CMK (cell line): ENCODE results near the gene SORCS1.
A peak's percentile ranks its signal among the peaks of the same experiment; 100 is the strongest.
"Not testable (repeated sequence)": the region's sequence is repeated elsewhere in the genome, so short reads cannot be mapped to it uniquely, and the experiment has no call there.

Source experiments
- DNase-seq: peaks from one replicate; pipeline ENCODE4 v3.0.0-alpha.2; 2010; ENCODE audit warnings: low read depth

SORCS1 gene

GRCh38 chr10:107043461-107043860 lies 121.0 kb downstream of the SORCS1 start:
- no peak for DNase-seq

GRCh38 chr10:107037192-107038122 lies 127.0 kb downstream of the SORCS1 start:
- DNase-seq, result no peak

DNA sequence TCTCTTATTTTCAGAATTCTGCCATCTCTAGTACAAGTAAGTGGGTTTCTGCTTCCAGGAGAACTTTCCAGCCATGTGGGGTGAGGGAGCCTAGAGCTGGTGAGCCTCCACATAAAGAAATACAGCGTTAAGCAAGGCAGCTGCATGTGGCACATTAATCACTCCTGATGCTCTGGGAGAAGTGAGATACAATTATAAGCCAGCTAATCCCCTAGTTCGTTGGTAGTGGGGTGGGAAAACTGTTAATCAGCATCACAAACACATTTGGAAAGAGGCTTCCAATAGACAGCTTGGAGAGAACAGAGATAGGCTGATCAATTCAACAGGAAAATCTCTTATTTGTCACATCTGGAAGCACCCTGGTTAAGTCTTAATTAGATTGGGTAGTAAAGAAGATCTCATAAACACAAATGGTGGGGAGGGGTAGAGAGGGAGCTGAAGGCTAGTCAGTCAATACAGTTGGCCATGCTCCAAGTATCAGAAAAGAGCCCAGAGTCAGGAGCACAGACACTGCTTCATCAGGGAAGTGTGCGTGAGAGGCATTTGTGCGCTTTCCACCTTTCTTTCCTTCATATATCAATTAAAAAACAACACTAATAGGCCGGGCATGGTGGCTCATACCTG lies 130.6 kb downstream of the SORCS1 start:
- no peak for DNase-seq

DNA sequence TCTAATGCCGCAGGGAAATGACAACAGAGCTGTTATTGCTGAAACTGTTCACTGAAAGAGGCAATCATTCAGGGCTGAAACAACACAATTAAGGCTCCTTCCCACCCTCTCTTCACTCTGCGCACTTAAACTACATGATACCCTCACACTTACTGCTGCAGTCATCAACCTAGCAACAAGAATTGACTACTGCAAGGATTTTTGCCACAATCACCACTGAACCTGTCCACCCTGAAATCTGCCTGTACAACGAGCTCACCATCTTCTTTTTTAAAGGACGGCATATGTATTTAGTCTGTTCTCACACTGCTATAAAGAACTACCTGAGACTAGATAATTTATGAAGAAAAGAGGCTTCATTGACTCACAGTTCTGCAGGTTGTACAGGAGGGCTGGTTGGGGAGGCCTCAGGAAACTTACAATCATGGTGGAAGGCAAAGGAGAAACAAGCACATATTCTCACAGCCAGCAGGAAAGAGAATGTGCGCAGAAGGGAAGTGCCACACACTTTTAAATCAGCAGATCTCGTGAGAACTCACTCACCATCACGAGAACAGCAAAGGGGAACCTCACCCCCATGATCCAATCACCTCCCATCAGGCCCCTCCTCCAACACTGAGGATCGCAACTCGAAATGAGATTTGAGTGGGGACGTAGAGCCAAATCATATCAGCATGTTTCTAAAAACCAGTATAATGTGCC lies 131.7 kb downstream of the SORCS1 start:
- no peak for DNase-seq

GRCh38 chr10:107031931-107032699 lies 132.4 kb downstream of the SORCS1 start:
- DNase-seq, result no peak

DNA sequence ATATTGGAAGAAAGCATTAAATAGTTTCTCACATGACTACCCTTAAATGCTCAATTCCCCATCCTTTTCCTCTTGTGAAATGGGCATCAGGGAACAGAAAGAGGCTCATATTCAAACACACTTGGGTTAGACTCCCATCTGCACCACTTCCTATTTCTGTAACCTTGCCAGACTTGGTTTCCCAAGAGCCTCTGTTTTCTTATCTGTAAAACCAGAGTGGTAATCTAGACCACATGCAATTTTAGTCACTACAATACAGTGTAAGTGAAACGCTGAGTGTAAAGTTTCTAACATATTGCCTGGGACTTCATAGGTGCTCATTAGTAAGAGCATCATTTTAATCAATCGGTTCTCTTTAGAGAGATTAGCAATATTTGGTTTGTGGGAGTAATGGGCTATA lies 136.3 kb downstream of the SORCS1 start:
- DNase-seq, result peak; percentile 25

GRCh38 chr10:107025676-107026075 lies 138.8 kb downstream of the SORCS1 start:
- peak; percentile 9 for DNase-seq

DNA sequence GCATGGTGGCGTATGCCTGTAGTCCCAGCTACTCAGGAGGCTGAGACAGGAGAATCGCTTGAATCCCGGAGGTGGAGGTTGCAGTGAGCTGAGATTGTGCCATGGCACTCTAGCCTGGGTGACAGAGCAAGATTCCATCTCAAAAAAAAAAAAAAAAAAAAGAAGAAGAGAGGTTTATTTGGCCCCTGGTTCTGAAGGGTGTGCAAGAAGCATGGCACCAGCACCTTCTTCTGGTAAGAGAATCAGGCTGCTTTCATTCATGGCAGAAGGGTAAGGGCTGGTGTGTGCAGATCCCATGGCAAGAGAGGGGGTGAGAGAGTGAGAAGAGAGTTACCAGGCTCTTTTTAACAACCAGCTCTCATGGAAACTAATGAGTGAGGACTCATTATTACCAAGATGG lies 140.5 kb downstream of the SORCS1 start:
- not testable (repeated sequence) for DNase-seq

- DNase-seq, result no peak
Observed at GRCh38 chr10:107022600-107023354, 141.7 kb downstream of the SORCS1 start.

- no peak for DNase-seq
Observed at GRCh38 chr10:107019154-107019553, 145.4 kb downstream of the SORCS1 start.

- no peak for DNase-seq
Observed at GRCh38 chr10:107013258-107014006, 151.1 kb downstream of the SORCS1 start.

- DNase-seq, result no peak
Observed at GRCh38 chr10:107011992-107012391, 152.5 kb downstream of the SORCS1 start.

DNA sequence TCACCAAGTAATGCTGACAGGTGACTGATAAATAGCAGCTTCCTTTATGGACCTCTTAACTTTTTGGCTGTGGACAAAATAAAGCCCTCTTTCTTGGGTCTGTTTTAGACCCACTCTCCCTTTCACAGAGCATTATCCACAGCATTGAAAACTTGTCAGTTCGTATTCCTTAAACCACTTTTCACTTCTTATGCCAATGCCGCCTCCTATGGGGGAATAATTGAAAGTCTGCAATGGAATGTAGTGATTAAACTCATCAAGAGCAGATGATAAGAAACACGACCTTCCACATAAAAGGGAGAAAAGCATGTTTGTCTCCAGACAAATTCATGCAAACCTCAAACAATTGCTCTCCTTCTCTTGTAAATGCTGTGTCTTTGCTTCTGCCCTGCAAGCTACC lies 153.4 kb downstream of the SORCS1 start:
- DNase-seq, result no peak

DNA sequence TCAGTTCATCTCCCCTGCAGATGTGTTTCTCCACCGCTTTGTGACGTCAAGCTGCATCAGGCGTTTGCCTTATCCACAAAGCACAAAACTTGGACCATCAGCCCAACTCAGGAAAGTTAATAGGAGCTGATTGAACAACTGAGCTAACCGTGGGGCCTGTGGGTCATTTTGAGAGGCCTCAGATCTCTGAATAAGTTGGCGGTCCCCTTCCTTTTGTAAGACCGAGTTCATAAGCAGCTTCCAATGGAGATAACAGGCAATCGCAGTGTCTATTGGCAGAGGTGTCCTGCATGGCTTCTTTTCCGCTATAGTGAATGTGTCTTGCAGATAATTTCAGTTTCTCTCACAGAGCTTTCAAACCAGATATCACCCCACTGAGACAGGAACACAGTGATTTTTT lies 154.0 kb downstream of the SORCS1 start:
- DNase-seq, result no peak

DNA sequence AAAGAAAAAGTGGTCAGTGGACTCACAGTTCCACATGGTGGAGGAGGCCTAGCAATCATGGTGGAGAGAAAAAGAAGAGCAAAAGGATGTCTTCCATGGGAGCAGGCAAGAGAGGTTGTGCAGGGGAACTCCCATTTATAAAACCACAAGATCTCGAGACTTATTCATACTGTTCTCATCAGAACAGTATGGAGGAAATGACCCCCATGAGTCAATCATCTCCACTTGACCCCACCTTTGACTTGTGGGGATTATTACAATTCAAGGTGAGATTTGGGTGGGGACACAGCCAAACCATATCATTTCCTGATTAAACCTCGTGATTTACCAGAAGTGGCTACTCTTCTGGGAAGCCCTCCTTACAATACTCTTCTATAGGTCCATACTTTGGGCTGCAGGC lies 160.1 kb downstream of the SORCS1 start:
- DNase-seq, result no peak

- no peak for DNase-seq
Observed at GRCh38 chr10:107002068-107002467, 162.4 kb downstream of the SORCS1 start.

- no peak for DNase-seq
Observed at GRCh38 chr10:106999118-106999707, 165.3 kb downstream of the SORCS1 start.

- DNase-seq, result no peak
Observed at GRCh38 chr10:106997721-106998120, 166.8 kb downstream of the SORCS1 start.

- DNase-seq, result no peak
Observed at GRCh38 chr10:106996510-106996909, 168.0 kb downstream of the SORCS1 start.

DNA sequence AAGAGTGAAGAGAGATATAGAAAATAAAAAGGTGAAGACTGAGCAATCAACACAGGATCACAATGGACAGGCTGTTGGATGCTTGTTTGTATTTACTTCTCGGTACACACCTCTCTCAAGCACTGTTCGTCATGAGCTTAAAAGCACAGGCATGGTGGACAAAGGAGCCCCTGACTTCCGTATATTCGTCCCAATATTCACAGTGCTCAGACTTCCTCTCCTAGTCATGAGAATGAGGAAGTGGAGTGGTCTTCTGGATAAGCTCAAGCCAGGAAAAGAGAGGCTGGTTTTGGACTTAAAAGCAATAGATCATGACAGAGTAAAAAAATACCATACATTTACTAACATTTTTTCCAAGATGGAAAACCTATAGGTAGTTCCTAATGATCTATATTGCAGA lies 172.5 kb downstream of the SORCS1 start:
- DNase-seq, result no peak
